Urothelium cell line (cell line): ENCODE data around the gene TMEM183A.
"Not testable (repeated sequence)": the region's sequence is repeated elsewhere in the genome, so short reads cannot be mapped to it uniquely, and the experiment has no call there.

Source experiments
- DNase-seq: peaks from one replicate; pipeline ENCODE4 v3.0.0; 2011; ENCODE audit warnings: low spot score, mixed read lengths
- FAIRE-seq: peaks from 2 replicates; lab custom pipeline; 2011; peaks lifted over from hg19 to GRCh38; lab: Jason Lieb, UNC

TMEM183A gene

DNA sequence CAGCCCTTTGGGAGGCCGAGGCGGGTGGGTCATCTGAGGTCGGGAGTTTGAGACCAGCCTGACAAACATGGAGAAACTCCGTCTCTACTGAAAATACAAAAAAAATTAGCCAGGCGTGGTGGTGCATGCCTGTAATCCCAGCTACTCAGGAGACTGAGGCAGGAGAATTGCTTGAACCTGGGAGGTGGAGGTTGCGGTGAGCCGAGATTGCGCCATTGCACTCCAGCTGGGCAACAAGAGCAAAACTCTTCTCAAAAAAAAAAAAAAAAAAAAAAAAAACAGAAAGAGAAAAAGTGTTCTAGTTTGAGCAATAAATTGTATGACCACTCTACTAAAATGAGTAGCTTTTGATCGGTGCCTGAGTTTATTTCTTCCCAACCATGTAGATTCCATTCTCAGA, 21.1 kb upstream of the TMEM183A start:
- FAIRE-seq, DNase-seq: not testable (repeated sequence)

- FAIRE-seq = no peak
These were observed 19.9 kb upstream of the TMEM183A start for GRCh38 chr1:202987255-202987654.

GRCh38 chr1:202987922-202988583, 19.1 kb upstream of the TMEM183A start:
- FAIRE-seq (no peak), DNase-seq (no peak)

More at GRCh38 chr1:202987255-202987654, 19.9 kb upstream of the TMEM183A start:
- no peak for DNase-seq

- DNase-seq (no peak), FAIRE-seq (no peak)
These were observed 17.3 kb upstream of the TMEM183A start for GRCh38 chr1:202989879-202990278.

DNA sequence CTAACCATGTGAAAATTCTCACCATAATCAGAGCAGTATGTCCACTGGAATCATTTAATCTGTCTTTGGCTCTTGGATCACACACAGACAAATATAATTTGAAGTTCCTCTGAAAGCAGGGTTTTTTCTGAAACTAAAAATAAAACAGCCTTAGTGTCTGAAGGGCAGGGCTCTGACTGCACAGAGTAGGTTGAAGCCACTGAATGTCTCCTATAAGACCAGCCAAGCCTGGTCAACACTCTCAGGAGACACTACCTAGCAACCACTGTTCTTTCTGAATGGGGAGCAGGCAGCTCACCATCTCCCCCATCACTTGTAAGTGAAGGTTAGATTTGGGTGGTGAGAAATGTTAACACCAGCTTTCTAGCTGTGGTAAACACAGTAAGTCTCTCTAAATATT, 16.1 kb upstream of the TMEM183A start:
- DNase-seq (no peak), FAIRE-seq (no peak)

DNA sequence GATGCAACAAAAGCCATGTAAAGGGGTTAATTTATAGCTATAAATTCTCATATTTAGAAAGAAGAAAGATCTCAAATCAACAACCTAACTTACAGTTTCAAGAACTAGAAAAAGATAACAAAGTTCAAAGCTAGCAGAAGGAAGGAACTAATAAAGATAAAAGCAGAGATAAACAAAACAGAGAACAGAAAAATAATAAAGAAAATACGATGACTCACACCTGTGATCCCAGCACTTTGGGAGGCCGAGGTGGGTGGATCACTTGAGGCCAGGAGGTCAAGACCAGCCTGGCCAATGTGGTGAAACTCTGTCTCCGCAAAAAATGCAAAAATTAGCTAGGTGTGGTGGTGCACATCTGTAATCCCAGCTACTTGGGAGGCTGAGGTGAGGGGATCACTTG, 12.4 kb upstream of the TMEM183A start:
- no peak for FAIRE-seq

DNA sequence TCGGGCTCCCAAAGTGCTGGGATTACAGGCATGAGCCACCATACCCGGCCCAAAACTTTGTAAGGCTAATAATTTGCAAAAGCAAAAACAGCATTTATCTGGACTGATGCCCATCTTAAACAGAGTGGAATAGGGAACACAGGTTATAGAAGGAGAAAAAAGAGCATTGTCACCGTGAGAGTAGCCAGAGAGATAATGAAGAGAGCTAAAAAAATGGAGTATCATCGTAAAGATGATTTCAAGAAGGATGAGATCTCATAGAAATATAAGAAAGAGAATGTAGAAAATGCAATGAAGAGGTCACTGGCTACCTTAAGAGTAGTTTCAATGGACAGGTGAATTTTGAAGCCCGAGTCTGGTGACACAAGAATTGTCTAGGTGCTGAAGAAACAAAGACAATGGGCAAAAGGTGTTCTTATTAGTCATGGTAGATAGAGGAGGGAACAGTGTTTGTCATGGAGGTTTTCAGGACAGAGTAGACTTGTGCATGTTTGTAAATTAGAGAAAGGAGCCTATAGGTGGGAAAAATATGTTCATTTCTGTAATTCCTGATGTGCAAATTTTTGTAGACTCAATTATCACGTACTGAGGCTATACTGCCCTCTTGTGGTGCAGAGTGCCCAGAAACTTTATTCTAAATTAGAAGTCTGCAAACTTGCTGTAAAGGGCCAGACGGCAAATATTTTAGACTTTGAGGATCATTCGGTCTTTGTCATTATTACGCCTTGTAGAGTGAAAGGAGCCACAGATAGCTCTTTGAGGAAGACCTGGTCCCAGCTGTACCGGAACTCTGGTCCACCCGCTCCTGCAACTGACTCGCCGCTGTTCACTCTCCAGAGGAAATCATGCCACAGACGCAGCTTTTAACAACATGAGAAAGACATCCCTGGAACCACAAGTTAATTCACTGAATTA, 8.1 kb upstream of the TMEM183A start:
- FAIRE-seq = no peak
- DNase-seq = peak; percentile 32

More for the DNA sequence above, 12.4 kb upstream of the TMEM183A start:
- no peak for DNase-seq

DNA sequence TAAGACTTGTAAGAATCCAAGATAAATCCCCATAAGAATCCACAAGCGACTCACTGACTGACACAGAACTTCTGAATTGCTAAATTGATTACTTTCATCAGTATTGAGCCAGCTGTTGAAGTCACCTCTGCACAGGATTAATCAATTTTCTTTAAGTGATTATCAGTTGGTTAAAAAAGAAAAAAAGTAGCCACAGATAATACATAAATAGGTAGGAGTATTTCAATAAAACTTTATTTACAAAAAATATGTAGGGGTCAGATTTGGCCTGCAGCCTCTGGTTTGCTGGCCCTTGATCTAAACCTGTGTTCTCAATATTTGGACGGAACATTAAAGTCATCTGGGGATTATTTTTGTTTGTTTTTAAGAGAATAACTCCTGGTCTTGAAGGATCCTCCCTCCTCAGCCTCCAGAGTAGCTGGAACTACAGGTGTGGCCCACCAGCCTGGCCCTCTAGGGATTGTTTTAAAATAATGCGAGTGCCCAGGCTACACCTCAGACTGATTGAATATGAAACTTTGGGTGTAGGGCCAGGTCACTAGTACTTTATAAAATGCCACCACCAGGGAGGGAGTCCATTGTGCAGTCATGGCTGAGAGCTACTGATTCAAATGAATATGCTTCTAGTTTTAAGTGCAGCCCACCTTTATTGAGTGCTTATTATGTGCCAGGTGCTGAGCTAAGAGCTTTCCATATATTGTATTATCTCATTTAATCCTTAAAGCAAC, 6.8 kb upstream of the TMEM183A start:
- DNase-seq (no peak), FAIRE-seq (no peak)

- FAIRE-seq (no peak), DNase-seq (no peak)
These were observed 5.2 kb upstream of the TMEM183A start for GRCh38 chr1:203001986-203002385.

GRCh38 chr1:203002951-203003350, 4.2 kb upstream of the TMEM183A start:
- no peak for DNase-seq
- no peak for FAIRE-seq

- DNase-seq, FAIRE-seq: not testable (repeated sequence)
These were observed 1.6 kb upstream of the TMEM183A start for GRCh38 chr1:203005395-203006142.

- FAIRE-seq = no peak
- DNase-seq = no peak
These were observed 2.0 kb downstream of the TMEM183A start for GRCh38 chr1:203009185-203009584.

DNA sequence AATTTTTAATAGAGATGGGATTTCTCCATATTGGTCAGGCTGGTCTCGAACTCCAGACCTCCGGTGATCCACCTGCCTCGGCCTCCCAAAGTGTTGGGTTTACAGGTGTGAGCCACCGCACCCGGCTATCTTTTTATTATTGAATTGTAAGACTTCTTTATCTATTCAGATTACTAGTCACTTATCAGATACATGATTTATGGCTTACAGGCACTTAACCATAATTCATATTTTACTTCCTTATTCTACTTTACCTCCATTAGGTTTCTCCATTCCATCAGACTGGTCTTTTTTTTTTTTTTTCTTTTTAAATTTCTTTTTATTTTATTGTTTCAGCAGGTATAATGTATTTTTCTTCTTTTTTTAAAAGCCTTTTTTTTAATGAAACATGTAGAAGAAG, 4.4 kb downstream of the TMEM183A start:
- DNase-seq (no peak), FAIRE-seq (no peak)

- no peak for FAIRE-seq
- no peak for DNase-seq
These were observed 9.9 kb downstream of the TMEM183A start for GRCh38 chr1:203017061-203017460.

DNA sequence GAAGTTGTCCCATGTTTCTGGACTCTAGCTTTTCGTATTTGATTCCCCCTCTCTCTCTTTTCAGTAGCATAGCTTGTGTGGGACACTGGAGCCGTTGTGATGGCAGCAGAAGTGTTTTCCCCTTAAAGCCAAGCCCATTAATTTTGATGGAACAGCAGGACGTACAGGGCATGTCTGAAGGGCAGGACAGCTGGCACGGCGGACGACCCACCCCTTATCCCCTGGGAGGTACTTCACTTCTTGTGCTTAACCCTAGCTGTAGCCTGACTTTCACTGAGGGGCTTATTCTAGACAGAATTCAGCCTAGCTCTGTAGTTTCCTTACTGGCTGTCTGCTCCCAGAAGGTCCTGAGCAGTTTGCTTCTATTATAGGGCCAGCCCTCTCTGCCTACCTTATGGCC, 10.5 kb downstream of the TMEM183A start:
- DNase-seq (no peak), FAIRE-seq (no peak)

DNA sequence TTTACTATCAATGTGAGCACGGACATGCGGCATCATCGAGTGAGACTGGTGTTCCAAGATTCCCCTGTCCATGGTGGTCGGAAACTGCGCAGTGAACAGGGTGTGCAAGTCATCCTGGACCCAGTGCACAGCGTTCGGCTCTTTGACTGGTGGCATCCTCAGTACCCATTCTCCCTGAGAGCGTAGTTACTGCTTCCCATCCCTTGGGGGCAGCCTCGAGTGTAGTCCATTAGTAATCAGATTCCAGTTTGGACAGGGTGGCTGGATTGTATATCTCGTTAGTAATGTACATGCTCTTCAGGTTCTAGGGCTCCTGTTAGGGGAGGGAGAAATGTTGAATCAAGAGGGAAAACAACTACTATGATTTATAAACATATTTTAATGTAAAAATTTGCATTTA, 15.7 kb downstream of the TMEM183A start:
- DNase-seq, FAIRE-seq: not testable (repeated sequence)

- no peak for FAIRE-seq
- no peak for DNase-seq
These were observed 18.5 kb downstream of the TMEM183A start for GRCh38 chr1:203025686-203026030.

DNA sequence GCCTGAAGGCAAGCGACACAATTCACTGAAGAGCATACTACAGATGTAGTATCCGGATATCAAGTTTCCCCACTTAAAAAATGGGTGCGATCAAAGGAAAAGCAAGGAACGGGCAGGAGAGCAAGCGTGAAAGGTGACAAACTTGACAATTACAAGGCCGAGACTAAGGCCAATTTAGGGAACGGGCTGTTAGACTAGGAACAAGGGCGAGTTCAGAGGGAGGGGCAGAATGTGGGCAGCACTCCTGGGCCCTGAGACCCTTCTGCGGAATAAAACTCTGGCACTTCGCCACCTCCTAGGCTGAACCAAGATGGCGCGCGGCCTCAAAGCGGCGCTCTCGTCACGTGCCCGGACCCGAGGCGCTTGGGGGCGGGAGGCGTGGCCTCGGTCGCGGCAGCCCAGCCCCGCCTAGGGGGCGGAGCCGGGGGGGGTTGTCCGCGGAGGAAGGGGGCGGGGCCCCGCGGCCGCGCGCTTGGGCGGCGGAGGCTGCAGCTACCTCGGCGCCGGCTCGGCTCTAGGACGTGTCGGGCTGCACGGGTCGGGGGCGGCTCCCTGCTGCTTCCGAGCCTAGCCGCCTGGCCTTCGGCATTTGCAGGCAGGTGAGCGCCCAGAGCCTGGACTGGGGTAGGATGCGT, 19.0 kb downstream of the TMEM183A start, which contains the start of gene PPFIA4:
TSS of gene PPFIA4 (plus strand) at position 461 of the 635 bp plus-strand sequence. CDS start 12,518 bp downstream, outside the sequence.
- DNase-seq (peak; percentile 96), FAIRE-seq (no peak)

DNA sequence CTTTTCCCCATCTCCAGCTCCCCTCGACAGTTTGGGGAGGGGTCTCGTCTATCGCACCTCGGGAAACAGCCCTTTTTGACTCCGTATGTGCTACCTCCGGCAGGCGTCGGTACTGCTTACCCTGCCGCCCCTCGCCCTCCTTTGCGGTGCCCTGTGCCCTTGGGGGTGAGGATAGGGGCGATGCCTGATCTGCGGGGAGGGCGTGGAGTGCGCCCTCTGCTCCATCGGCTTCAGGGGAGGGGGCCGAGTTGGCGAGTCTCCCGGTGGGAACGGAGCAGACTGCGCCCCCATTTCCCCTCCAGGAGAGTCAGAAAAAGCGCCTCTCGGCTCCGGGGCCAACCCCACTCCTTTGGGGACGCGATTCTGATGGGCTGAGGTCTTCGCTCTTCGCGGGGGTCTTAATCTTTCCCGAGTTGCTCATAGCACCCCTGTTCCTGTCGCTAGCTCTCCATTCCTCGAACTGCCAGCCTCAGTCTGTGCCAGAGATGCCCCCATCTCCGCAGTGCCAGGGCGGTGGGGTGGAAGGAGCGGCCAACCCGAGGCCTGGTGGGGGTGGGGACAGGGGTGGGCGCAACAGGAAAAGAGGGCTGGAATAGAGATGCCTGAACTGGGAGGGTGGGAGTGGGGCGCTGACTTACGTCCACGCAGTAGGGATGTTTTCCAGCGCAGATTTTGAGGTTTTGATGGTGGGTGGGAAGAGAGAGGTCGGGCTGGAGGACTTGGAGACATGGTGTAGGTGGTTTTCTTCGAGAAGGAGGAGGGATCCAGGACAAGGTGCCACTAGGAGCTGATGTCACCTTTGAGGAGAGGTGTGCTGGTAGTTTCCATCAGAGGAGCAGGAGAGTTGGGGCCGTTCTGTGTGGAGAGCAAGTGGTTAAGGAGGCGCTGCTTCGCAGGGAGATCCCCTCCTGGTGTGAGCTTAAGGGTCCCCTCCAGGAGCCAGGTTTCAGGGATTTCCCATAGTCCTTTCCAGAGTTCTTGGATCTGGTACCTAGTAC, 19.8 kb downstream of the TMEM183A start:
- FAIRE-seq = no peak
- peak; percentile 7 for DNase-seq
